ENCODE results near the gene TRPV3. TPM values are rescaled to one million over a fixed set of nuclear protein-coding genes. Genes with fewer than 3 reads are reported as not detected.

TRPV3 gene
- total RNA-seq, 3 donors from 2014 or later (not counting 1 experiment from before 2014, with no cell fraction given) = 5.6 to 10.3 (median 7.6) TPM

DNA sequence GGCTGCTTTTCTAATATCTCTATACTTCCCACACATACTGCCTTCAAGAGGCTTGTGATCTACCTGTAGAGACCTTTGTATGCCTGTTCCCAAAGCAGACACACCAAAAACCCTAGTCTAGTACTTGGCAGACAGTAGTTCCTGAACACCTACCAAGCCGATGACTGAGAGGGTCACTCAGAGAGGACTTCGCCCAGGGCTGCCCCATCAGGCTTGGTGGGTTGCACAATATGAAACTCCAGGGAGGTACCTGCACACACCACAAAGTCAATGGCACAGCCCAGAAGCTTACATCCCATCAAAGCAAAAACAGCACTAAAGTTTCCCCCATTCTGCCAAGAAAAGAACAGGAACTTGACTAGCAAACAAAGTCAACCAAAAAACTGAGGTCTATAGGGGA lies 51.6 kb downstream of the TRPV3 start:
- peaks cover 0 to 6% of the 10 kb centered on the region in 2 donors for H3K27me3 Mint-ChIP-seq (ENCODE audit: low read depth in 2 of 2)
- H3K4me3 Mint-ChIP-seq = no peak overlapping the region
- Histone ChIP-seq H3K4me3 (ENCODE audit: low read length) (no peak overlapping the region), H3K27me3 (ENCODE audit: control insufficient read depth, insufficient read depth, low read length) (no peaks in the 10 kb centered on the region), H3K27ac (ENCODE audit: low read length) (no peak overlapping the region), H3K4me1 (ENCODE audit: control insufficient read depth, insufficient read depth, low read length) (no peaks in the 10 kb centered on the region), H3K36me3 (ENCODE audit: control insufficient read depth, insufficient read depth, low read length) (no peaks in the 10 kb centered on the region), H3K9me3 (ENCODE audit: control insufficient read depth, insufficient read depth, low read length) (no peaks in the 10 kb centered on the region)
- DNase-seq = no peak
- H3K4me1 Mint-ChIP-seq = no peaks in the 10 kb centered on the region
- TF ChIP-seq, protein P1, sequence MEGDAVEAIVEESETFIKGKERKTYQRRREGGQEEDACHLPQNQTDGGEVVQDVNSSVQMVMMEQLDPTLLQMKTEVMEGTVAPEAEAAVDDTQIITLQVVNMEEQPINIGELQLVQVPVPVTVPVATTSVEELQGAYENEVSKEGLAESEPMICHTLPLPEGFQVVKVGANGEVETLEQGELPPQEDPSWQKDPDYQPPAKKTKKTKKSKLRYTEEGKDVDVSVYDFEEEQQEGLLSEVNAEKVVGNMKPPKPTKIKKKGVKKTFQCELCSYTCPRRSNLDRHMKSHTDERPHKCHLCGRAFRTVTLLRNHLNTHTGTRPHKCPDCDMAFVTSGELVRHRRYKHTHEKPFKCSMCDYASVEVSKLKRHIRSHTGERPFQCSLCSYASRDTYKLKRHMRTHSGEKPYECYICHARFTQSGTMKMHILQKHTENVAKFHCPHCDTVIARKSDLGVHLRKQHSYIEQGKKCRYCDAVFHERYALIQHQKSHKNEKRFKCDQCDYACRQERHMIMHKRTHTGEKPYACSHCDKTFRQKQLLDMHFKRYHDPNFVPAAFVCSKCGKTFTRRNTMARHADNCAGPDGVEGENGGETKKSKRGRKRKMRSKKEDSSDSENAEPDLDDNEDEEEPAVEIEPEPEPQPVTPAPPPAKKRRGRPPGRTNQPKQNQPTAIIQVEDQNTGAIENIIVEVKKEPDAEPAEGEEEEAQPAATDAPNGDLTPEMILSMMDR (IDR thresholded peaks at IDR 0.05) = no peak
- peaks cover 0 to 3% of the 10 kb centered on the region in 2 donors for H3K9me3 Mint-ChIP-seq
- ATAC-seq = no peak
- H3K27ac Mint-ChIP-seq = no peak overlapping the region
- whole genome bisulfite sequencing (ENCODE audit: insufficient coverage) = 85% methylated on average over 2 of the region's 2 CpGs
- no peaks in the 10 kb centered on the region for H3K36me3 Mint-ChIP-seq
- intact Hi-C loops (cut with micrococcal nuclease) = no loop called here

DNA sequence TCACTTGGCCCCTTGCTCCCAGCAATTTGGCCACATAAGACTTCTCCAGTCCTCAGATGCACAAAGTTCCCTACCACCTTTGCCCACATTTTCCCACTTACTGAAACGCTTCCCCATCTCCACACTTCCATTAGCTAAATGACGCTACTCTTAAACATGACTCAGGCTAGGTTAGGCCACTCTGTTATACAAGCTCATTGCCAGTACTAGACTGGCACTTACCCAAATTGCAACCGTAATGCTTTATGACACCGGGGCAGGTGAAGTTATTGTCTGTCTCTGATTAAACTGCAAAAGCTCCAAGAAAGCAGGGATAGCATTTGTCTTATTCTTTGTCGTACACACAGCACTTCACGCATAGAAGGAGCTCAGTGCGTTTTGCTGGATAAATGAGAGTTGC lies 52.6 kb downstream of the TRPV3 start:
- WGBS (ENCODE audit: insufficient coverage) = 96% methylated on average over 7 of the region's 7 CpGs
- Histone ChIP-seq H3K9me3 (ENCODE audit: control insufficient read depth, insufficient read depth, low read length) (no peaks in the 10 kb centered on the region), H3K27me3 (ENCODE audit: control insufficient read depth, insufficient read depth, low read length) (no peaks in the 10 kb centered on the region), H3K4me1 (ENCODE audit: control insufficient read depth, insufficient read depth, low read length) (no peaks in the 10 kb centered on the region), H3K36me3 (ENCODE audit: control insufficient read depth, insufficient read depth, low read length) (no peaks in the 10 kb centered on the region), H3K4me3 (ENCODE audit: low read length) (no peak overlapping the region), H3K27ac (ENCODE audit: low read length) (no peak overlapping the region)
- ATAC-seq (no peak), DNase-seq (no peak)
- peaks cover 0 to 6% of the 10 kb centered on the region in 2 donors for H3K27me3 Mint-ChIP-seq (ENCODE audit: low read depth in 2 of 2)
- no peak overlapping the region for H3K4me3 Mint-ChIP-seq
- peaks cover 0 to 3% of the 10 kb centered on the region in 2 donors for H3K9me3 Mint-ChIP-seq
- H3K27ac Mint-ChIP-seq = no peak overlapping the region
- no peaks in the 10 kb centered on the region for H3K4me1 Mint-ChIP-seq
- TF ChIP-seq, protein P1 (IDR thresholded peaks at IDR 0.05) = no peak
- intact Hi-C loops (cut with micrococcal nuclease) = no loop called here
- no peaks in the 10 kb centered on the region for H3K36me3 Mint-ChIP-seq

DNA sequence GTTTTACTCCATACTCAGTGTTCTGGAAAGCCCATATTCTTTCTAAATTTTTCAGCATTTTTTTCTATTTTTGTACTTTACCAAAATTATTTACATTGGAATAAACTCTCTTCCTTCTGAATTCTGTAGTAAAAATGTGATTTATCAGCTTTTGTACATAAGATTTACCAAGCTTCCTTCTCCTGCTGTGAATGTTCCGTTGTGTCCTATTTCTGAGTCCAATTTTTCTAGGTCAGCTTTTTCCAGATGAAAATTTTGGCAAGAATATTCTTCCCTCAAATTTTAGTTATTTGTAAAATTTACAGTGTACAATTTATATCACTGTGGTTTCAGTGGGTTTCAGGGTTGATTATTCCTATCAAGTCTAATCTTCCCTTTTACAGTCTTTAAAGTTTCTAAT lies 54.3 kb downstream of the TRPV3 start:
- intact Hi-C loops (cut with micrococcal nuclease) = no loop called here
- Mint-ChIP-seq H3K27ac (no peak overlapping the region), H3K9me3 (no peaks in the 10 kb centered on the region), H3K36me3 (no peaks in the 10 kb centered on the region), H3K4me1 (no peaks in the 10 kb centered on the region), H3K27me3 (ENCODE audit: low read depth in 2 of 2) (peaks cover 0 to 6% of the 10 kb centered on the region in 2 donors), H3K4me3 (no peak overlapping the region)
- no peaks in the 10 kb centered on the region for H3K27me3 ChIP-seq (ENCODE audit: control insufficient read depth, insufficient read depth, low read length)
- TF ChIP-seq, protein P1 (IDR thresholded peaks at IDR 0.05) = no peak
- H3K4me1 ChIP-seq (ENCODE audit: control insufficient read depth, insufficient read depth, low read length) = no peaks in the 10 kb centered on the region
- DNase-seq (no peak), ATAC-seq (no peak)
- no peak overlapping the region for H3K4me3 ChIP-seq (ENCODE audit: low read length)
- no peaks in the 10 kb centered on the region for H3K9me3 ChIP-seq (ENCODE audit: control insufficient read depth, insufficient read depth, low read length)
- no peaks in the 10 kb centered on the region for H3K36me3 ChIP-seq (ENCODE audit: control insufficient read depth, insufficient read depth, low read length)
- no CpG with 5 or more reads among the region's 1 CpG for WGBS (ENCODE audit: insufficient coverage)
- H3K27ac ChIP-seq (ENCODE audit: low read length) = no peak overlapping the region

DNA sequence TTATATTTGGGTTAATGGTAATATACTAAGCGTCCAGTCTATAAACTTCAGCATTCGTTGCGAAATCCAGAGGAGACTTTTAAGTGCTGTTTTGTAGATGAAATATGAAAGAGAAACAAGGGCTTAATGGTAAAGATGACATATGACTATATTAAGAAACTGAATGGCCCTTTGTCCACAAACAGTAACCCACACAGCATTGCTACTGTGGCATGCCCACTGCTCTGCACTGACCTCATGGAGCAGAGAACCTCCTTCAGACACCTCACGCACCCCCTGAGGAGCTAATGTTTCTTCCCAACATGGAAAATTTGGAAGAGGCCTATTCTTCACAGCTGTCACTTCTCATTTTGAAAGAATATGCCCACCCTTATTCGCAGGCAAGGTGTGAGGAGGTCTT lies 55.1 kb downstream of the TRPV3 start:
- TF ChIP-seq, protein P1 (IDR thresholded peaks at IDR 0.05) = no peak
- H3K9me3 Mint-ChIP-seq = no peaks in the 10 kb centered on the region
- no peaks in the 10 kb centered on the region for H3K27me3 ChIP-seq (ENCODE audit: control insufficient read depth, insufficient read depth, low read length)
- no peak overlapping the region for H3K27ac ChIP-seq (ENCODE audit: low read length)
- no peak overlapping the region for H3K4me3 ChIP-seq (ENCODE audit: low read length)
- H3K27ac Mint-ChIP-seq = no peak overlapping the region
- no peaks in the 10 kb centered on the region for H3K9me3 ChIP-seq (ENCODE audit: control insufficient read depth, insufficient read depth, low read length)
- DNase-seq (no peak), ATAC-seq (no peak)
- no peaks in the 10 kb centered on the region for H3K4me1 ChIP-seq (ENCODE audit: control insufficient read depth, insufficient read depth, low read length)
- H3K27me3 Mint-ChIP-seq (ENCODE audit: low read depth in 2 of 2) = peaks cover 0 to 5% of the 10 kb centered on the region in 2 donors
- no peak overlapping the region for H3K4me3 Mint-ChIP-seq
- intact Hi-C loops (cut with micrococcal nuclease) = no loop called here
- H3K36me3 Mint-ChIP-seq = no peaks in the 10 kb centered on the region
- H3K4me1 Mint-ChIP-seq = no peaks in the 10 kb centered on the region
- H3K36me3 ChIP-seq (ENCODE audit: control insufficient read depth, insufficient read depth, low read length) = no peaks in the 10 kb centered on the region
- WGBS (ENCODE audit: insufficient coverage) = 100% methylated on average over 4 of the region's 5 CpGs

All from natural killer cell (primary cell).